Measurements from ENCODE around the gene PRDM16.

The PRDM16 gene

GRCh38 chr1:3262681-3263286 lies 193.8 kb downstream of the PRDM16 start:
- no peak for DNase-seq (ENCODE audit: low spot score)

GRCh38 chr1:3263790-3264189 lies 194.8 kb downstream of the PRDM16 start:
- no peak for DNase-seq (ENCODE audit: low spot score)

GRCh38 chr1:3264456-3264855 lies 195.5 kb downstream of the PRDM16 start:
- no peak for DNase-seq (ENCODE audit: low spot score)

- DNase-seq (ENCODE audit: low spot score): no peak
Observed at GRCh38 chr1:3265835-3266805, 197.1 kb downstream of the PRDM16 start.

- no peak for DNase-seq (ENCODE audit: low spot score)
Observed at GRCh38 chr1:3266870-3267549, 198.0 kb downstream of the PRDM16 start.

- no peak for DNase-seq (ENCODE audit: low spot score)
Observed at GRCh38 chr1:3267550-3268270, 198.7 kb downstream of the PRDM16 start.

- DNase-seq (ENCODE audit: low spot score): no peak
Observed at GRCh38 chr1:3268281-3268680, 199.3 kb downstream of the PRDM16 start.

- no peak for DNase-seq (ENCODE audit: low spot score)
Observed at GRCh38 chr1:3270403-3271245, 201.6 kb downstream of the PRDM16 start.

GRCh38 chr1:3271866-3272265 lies 202.9 kb downstream of the PRDM16 start:
- no peak for DNase-seq (ENCODE audit: low spot score)

GRCh38 chr1:3272321-3273045 lies 203.5 kb downstream of the PRDM16 start:
- DNase-seq (ENCODE audit: low spot score): no peak

GRCh38 chr1:3273447-3273846 lies 204.4 kb downstream of the PRDM16 start:
- DNase-seq (ENCODE audit: low spot score): no peak

GRCh38 chr1:3274972-3275371 lies 206.0 kb downstream of the PRDM16 start:
- DNase-seq (ENCODE audit: low spot score): no peak

GRCh38 chr1:3275471-3276340 lies 206.7 kb downstream of the PRDM16 start:
- DNase-seq (ENCODE audit: low spot score): no peak

GRCh38 chr1:3276341-3276800 lies 207.4 kb downstream of the PRDM16 start:
- no peak for DNase-seq (ENCODE audit: low spot score)

- DNase-seq (ENCODE audit: low spot score): no peak
Observed at GRCh38 chr1:3277011-3277471, 208.0 kb downstream of the PRDM16 start.

- DNase-seq (ENCODE audit: low spot score): no peak
Observed at GRCh38 chr1:3277623-3278022, 208.6 kb downstream of the PRDM16 start.

- no peak for DNase-seq (ENCODE audit: low spot score)
Observed at GRCh38 chr1:3278416-3279181, 209.6 kb downstream of the PRDM16 start.

GRCh38 chr1:3279182-3279470 lies 210.1 kb downstream of the PRDM16 start:
- DNase-seq (ENCODE audit: low spot score): no peak

GRCh38 chr1:3281735-3282134 lies 212.7 kb downstream of the PRDM16 start:
- DNase-seq (ENCODE audit: low spot score): no peak
